ENCODE measurements around the gene GUCY2D. TPM values are rescaled to one million over a fixed set of nuclear protein-coding genes. Genes with fewer than 3 reads are reported as not detected.
A peak's percentile ranks its signal among the peaks of the same experiment; 100 is the strongest.

The GUCY2D gene
- total and polyA plus RNA-seq, 3 experiments from 2014 or later: 0.22 TPM; not detected in 2

DNA sequence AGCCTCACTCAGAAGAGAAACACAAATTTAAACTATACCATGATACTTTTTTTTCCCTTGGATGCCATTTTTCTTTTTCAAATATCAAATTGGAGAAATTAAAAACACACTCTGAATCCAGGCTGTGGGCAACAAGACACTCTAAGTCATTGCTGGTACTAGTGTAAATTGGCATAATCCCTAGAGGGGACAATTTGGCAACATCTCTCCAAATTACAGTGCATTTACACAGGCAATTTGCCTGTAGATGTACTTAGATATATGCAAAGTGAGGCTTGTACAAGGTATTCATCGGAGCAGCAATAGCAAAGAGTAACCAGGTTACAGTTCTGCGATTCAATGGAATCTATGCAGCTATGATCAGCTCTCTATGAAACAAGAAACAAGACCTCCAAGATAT is 6.7 kb upstream of the GUCY2D start:
- Histone ChIP-seq H3K4me1 (ENCODE audit: insufficient read depth, low read length) (peaks cover 5% of the 10 kb centered on the region), H3K27me3 (ENCODE audit: insufficient read depth, low read length, poor library complexity, severe bottlenecking) (peaks cover 3% of the 10 kb centered on the region), H3K36me3 (ENCODE audit: insufficient read depth, low read length) (no peaks in the 10 kb centered on the region), H3K4me3 (ENCODE audit: low read length) (no peak overlapping the region), H3K9me3 (ENCODE audit: low read length) (no peaks in the 10 kb centered on the region), H3K27ac (ENCODE audit: low read depth, low read length) (no peak overlapping the region)
- H3K4me3 Mint-ChIP-seq: no peak overlapping the region
- H3K4me1 Mint-ChIP-seq: peaks cover 7 to 9% (median 9%) of the 10 kb centered on the region in 3 donors
- peaks cover 19 to 24% of the 10 kb centered on the region in 2 donors for H3K27me3 Mint-ChIP-seq
- no peak overlapping the region for H3K27ac Mint-ChIP-seq
- ChIA-PET CTCF (no interaction called here), POLR2A (no interaction called here)
- DNase-seq: no peak
- H3K9me3 Mint-ChIP-seq: no peaks in the 10 kb centered on the region
- H3K36me3 Mint-ChIP-seq: no peaks in the 10 kb centered on the region

DNA sequence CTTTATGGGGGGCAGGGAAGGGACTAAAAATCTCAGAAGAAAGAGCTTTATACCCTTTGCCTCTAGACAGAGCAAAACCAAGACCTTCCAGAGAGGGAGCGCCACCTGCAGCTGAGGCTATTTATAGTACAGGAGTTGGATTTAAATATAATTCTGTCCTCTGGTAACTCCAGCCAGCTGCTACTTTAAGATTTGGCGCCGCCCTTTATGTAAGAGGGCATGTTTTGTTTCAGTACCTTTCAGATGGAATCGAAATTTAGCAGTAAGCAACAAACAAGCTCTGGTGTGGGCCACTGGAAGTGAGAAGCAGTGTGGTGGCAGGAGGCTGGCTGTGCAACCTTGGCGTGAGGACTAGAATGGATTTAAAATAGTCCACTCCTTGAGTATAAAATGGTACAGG is 5.2 kb upstream of the GUCY2D start:
- H3K4me3 Mint-ChIP-seq: no peak overlapping the region
- no peaks in the 10 kb centered on the region for H3K9me3 Mint-ChIP-seq
- H3K27ac Mint-ChIP-seq: no peak overlapping the region

DNA sequence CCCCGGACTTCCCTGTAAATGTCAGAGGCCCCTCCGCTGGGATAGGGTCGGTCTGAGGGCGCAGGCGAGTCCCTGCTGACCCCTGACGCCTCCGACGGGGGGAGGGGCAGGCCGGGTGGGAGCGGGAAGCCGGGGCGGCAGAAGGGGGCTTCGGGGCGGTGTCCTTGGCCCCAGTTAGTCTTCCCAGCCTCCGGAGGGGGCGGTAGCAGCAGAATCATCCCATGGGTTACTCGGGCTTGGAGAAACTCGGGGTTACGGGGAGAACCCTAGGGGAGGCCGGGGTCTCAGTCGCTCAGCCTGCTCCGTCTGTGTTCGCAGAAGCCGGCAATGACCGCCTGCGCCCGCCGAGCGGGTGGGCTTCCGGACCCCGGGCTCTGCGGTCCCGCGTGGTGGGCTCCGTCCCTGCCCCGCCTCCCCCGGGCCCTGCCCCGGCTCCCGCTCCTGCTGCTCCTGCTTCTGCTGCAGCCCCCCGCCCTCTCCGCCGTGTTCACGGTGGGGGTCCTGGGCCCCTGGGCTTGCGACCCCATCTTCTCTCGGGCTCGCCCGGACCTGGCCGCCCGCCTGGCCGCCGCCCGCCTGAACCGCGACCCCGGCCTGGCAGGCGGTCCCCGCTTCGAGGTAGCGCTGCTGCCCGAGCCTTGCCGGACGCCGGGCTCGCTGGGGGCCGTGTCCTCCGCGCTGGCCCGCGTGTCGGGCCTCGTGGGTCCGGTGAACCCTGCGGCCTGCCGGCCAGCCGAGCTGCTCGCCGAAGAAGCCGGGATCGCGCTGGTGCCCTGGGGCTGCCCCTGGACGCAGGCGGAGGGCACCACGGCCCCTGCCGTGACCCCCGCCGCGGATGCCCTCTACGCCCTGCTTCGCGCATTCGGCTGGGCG is 542 bp downstream of the GUCY2D start:
- Histone ChIP-seq H3K36me3 (ENCODE audit: insufficient read depth, low read length) (no peaks in the 10 kb centered on the region), H3K4me3 (ENCODE audit: low read length) (no peak overlapping the region), H3K27me3 (ENCODE audit: insufficient read depth, low read length, poor library complexity, severe bottlenecking) (peaks cover 18% of the 10 kb centered on the region), H3K9me3 (ENCODE audit: low read length) (no peaks in the 10 kb centered on the region), H3K4me1 (ENCODE audit: insufficient read depth, low read length) (peaks cover 6% of the 10 kb centered on the region), H3K27ac (ENCODE audit: low read depth, low read length) (no peak overlapping the region)
- H3K36me3 Mint-ChIP-seq: peaks cover 0 to 5% (median 0%) of the 10 kb centered on the region in 3 donors
- H3K9me3 Mint-ChIP-seq: no peaks in the 10 kb centered on the region
- H3K4me3 Mint-ChIP-seq: no peak overlapping the region
- peaks cover 47 to 63% of the 10 kb centered on the region in 2 donors for H3K27me3 Mint-ChIP-seq
- CTCF ChIA-PET: interaction anchor here (1.6 kb wide), 1 partner anchor 13 kb away, joined by 12 read pairs; no protein-coding TSS in a partner anchor
- POLR2A ChIA-PET: no interaction called here
- peaks cover 6 to 11% (median 7%) of the 10 kb centered on the region in 3 donors for H3K4me1 Mint-ChIP-seq
- DNase-seq: no peak
- no peak overlapping the region for H3K27ac Mint-ChIP-seq

More for the DNA sequence above, 5.2 kb upstream of the GUCY2D start:
- Mint-ChIP-seq H3K4me1 (peaks cover 7 to 9% (median 8%) of the 10 kb centered on the region in 3 donors), H3K27me3 (peaks cover 31 to 36% of the 10 kb centered on the region in 2 donors), H3K36me3 (peaks cover 0 to 4% (median 0%) of the 10 kb centered on the region in 3 donors)
- H3K27ac ChIP-seq (ENCODE audit: low read depth, low read length): no peak overlapping the region
- POLR2A ChIA-PET: interaction anchor here (0.6 kb wide), 1 partner anchor 248 kb away, joined by 6 read pairs; no protein-coding TSS in a partner anchor
- CTCF ChIA-PET: interaction anchor here (1.0 to 1.1 kb wide), 4 partner anchors 8 to 135 kb away, joined by 3 to 4 read pairs (median 4); no protein-coding TSS in a partner anchor
- no peak for DNase-seq
- H3K4me3 ChIP-seq (ENCODE audit: low read length): no peak overlapping the region
- peaks cover 4% of the 10 kb centered on the region for H3K4me1 ChIP-seq (ENCODE audit: insufficient read depth, low read length)
- peaks cover 13% of the 10 kb centered on the region for H3K27me3 ChIP-seq (ENCODE audit: insufficient read depth, low read length, poor library complexity, severe bottlenecking)
- H3K36me3 ChIP-seq (ENCODE audit: insufficient read depth, low read length): no peaks in the 10 kb centered on the region
- no peaks in the 10 kb centered on the region for H3K9me3 ChIP-seq (ENCODE audit: low read length)

DNA sequence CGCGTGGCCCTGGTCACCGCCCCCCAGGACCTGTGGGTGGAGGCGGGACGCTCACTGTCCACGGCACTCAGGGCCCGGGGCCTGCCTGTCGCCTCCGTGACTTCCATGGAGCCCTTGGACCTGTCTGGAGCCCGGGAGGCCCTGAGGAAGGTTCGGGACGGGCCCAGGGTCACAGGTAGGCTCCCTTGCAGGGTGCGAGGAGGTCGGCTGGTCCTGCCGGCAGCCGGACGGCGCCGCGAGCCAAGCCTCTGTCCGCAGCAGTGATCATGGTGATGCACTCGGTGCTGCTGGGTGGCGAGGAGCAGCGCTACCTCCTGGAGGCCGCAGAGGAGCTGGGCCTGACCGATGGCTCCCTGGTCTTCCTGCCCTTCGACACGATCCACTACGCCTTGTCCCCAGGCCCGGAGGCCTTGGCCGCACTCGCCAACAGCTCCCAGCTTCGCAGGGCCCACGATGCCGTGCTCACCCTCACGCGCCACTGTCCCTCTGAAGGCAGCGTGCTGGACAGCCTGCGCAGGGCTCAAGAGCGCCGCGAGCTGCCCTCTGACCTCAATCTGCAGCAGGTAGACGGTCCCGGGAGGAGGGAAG is 1.3 kb downstream of the GUCY2D start:
- CTCF ChIA-PET: interaction anchor here (1.3 kb wide), 1 partner anchor 14 kb away, joined by 7 read pairs; no protein-coding TSS in a partner anchor
- Histone ChIP-seq H3K36me3 (ENCODE audit: insufficient read depth, low read length) (no peaks in the 10 kb centered on the region), H3K4me1 (ENCODE audit: insufficient read depth, low read length) (peaks cover 6% of the 10 kb centered on the region), H3K4me3 (ENCODE audit: low read length) (no peak overlapping the region), H3K27me3 (ENCODE audit: insufficient read depth, low read length, poor library complexity, severe bottlenecking) (peaks cover 18% of the 10 kb centered on the region), H3K27ac (ENCODE audit: low read depth, low read length) (no peak overlapping the region), H3K9me3 (ENCODE audit: low read length) (no peaks in the 10 kb centered on the region)
- Mint-ChIP-seq H3K27ac (no peak overlapping the region), H3K27me3 (peaks cover 43 to 60% of the 10 kb centered on the region in 2 donors), H3K9me3 (no peaks in the 10 kb centered on the region), H3K4me3 (peak overlapping the region in 1 of 7 donors; percentile 30), H3K4me1 (peaks cover 6 to 11% (median 7%) of the 10 kb centered on the region in 3 donors), H3K36me3 (peaks cover 0 to 5% (median 0%) of the 10 kb centered on the region in 3 donors)
- POLR2A ChIA-PET: no interaction called here
- no peak for DNase-seq

DNA sequence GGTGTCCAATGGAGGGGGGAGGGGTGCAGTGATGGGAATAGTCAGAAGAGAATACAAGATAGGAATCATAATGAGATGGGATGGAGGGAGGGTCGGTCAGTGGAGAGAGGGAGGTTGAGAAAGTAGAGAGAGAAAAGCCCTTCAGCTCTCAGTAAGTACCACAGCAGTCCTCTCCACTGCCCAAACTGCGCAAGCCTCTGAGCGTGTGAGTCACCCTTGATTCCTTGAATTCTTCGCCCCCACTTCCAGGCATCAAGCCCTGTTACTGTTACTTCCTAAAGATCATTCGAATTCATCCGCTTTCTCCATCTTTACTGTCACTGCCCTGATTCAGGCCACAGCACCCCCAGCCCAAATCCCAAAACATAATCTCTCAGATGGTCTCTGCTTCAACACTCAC is 2.5 kb downstream of the GUCY2D start:
- peak overlapping the region in 1 of 7 donors; percentile 25 for H3K4me3 Mint-ChIP-seq
- POLR2A ChIA-PET: no interaction called here
- DNase-seq: no peak
- H3K27ac Mint-ChIP-seq: no peak overlapping the region
- Histone ChIP-seq H3K4me1 (ENCODE audit: insufficient read depth, low read length) (peaks cover 6% of the 10 kb centered on the region), H3K36me3 (ENCODE audit: insufficient read depth, low read length) (no peaks in the 10 kb centered on the region), H3K27ac (ENCODE audit: low read depth, low read length) (no peak overlapping the region), H3K4me3 (ENCODE audit: low read length) (no peak overlapping the region), H3K9me3 (ENCODE audit: low read length) (no peaks in the 10 kb centered on the region), H3K27me3 (ENCODE audit: insufficient read depth, low read length, poor library complexity, severe bottlenecking) (peaks cover 18% of the 10 kb centered on the region)
- no peaks in the 10 kb centered on the region for H3K9me3 Mint-ChIP-seq
- peaks cover 0 to 5% (median 0%) of the 10 kb centered on the region in 3 donors for H3K36me3 Mint-ChIP-seq
- peaks cover 6 to 11% (median 7%) of the 10 kb centered on the region in 3 donors for H3K4me1 Mint-ChIP-seq
- peaks cover 40 to 52% of the 10 kb centered on the region in 2 donors for H3K27me3 Mint-ChIP-seq
- CTCF ChIA-PET: interaction anchor here (1.3 kb wide), 1 partner anchor 15 kb away, joined by 7 read pairs; no protein-coding TSS in a partner anchor

DNA sequence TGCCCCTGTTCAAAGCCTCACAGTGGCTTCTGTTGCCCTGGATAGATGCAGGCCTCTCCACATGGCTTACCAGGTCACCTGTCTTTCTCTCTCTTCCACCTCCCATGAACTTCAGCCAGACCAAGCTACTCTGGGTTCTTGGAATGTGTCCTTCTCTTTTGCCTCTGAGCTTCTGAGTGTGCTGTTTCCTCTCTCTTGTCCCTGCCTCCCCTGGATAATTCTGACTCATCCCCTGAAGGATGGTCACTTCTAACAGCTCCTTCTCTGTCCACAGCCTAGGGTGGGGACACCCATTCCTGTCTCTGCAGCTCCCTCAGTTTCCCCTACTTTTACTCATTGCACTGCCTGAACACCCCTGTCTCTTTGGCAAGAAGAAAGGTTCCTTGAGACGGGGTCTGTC is 2.9 kb downstream of the GUCY2D start:
- Mint-ChIP-seq H3K27ac (no peak overlapping the region), H3K9me3 (no peaks in the 10 kb centered on the region), H3K27me3 (peaks cover 40 to 52% of the 10 kb centered on the region in 2 donors), H3K4me3 (peak overlapping the region in 2 of 7 donors; percentile 4 to 25), H3K4me1 (peaks cover 6 to 11% (median 7%) of the 10 kb centered on the region in 3 donors), H3K36me3 (peaks cover 0 to 5% (median 0%) of the 10 kb centered on the region in 3 donors)
- Histone ChIP-seq H3K27me3 (ENCODE audit: insufficient read depth, low read length, poor library complexity, severe bottlenecking) (peaks cover 18% of the 10 kb centered on the region), H3K27ac (ENCODE audit: low read depth, low read length) (no peak overlapping the region), H3K9me3 (ENCODE audit: low read length) (no peaks in the 10 kb centered on the region), H3K4me3 (ENCODE audit: low read length) (no peak overlapping the region), H3K36me3 (ENCODE audit: insufficient read depth, low read length) (no peaks in the 10 kb centered on the region), H3K4me1 (ENCODE audit: insufficient read depth, low read length) (peaks cover 6% of the 10 kb centered on the region)
- ChIA-PET POLR2A (no interaction called here), CTCF (no interaction called here)
- no peak for DNase-seq

DNA sequence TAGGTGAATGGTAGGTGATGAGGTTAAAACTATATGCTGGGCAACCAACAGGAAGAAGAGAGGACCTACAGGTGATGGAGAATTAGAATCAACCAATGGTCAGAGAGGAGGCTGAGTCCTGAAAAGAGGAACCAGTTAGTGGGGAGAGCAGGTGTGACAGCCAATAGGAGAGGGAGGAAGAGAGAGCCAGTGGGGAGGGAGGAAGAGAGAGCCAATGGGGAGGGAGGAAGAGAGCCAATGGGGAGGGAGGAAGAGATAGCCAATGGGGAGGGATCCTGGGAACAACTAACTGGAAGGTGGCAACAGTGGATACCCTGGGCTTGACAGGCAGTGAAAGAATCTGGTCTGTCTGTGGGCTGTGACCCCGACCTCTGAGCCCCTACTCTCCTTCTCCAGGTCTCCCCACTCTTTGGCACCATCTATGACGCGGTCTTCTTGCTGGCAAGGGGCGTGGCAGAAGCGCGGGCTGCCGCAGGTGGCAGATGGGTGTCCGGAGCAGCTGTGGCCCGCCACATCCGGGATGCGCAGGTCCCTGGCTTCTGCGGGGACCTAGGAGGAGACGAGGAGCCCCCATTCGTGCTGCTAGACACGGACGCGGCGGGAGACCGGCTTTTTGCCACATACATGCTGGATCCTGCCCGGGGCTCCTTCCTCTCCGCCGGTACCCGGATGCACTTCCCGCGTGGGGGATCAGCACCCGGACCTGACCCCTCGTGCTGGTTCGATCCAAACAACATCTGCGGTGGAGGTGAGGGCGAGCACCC is 3.7 kb downstream of the GUCY2D start:
- H3K36me3 Mint-ChIP-seq: peaks cover 0 to 5% (median 0%) of the 10 kb centered on the region in 3 donors
- Histone ChIP-seq H3K27ac (ENCODE audit: low read depth, low read length) (no peak overlapping the region), H3K4me1 (ENCODE audit: insufficient read depth, low read length) (peaks cover 6% of the 10 kb centered on the region), H3K27me3 (ENCODE audit: insufficient read depth, low read length, poor library complexity, severe bottlenecking) (peaks cover 11% of the 10 kb centered on the region), H3K36me3 (ENCODE audit: insufficient read depth, low read length) (no peaks in the 10 kb centered on the region), H3K4me3 (ENCODE audit: low read length) (no peak overlapping the region), H3K9me3 (ENCODE audit: low read length) (no peaks in the 10 kb centered on the region)
- H3K4me3 Mint-ChIP-seq: peak overlapping the region in 1 of 7 donors; percentile 31
- ChIA-PET CTCF (no interaction called here), POLR2A (no interaction called here)
- DNase-seq: peak in 1 of 5 donors; percentile 28
- H3K9me3 Mint-ChIP-seq: no peaks in the 10 kb centered on the region
- H3K27me3 Mint-ChIP-seq: peaks cover 32 to 47% of the 10 kb centered on the region in 2 donors
- peak overlapping the region in 1 of 8 donors; percentile 15 for H3K27ac Mint-ChIP-seq
- H3K4me1 Mint-ChIP-seq: peaks cover 6 to 11% (median 7%) of the 10 kb centered on the region in 3 donors

All from CD8-positive, alpha-beta memory T cell (primary cell).